IMR-90 (cell line): ENCODE results near the gene OGA. TPM values are rescaled to one million over a fixed set of nuclear protein-coding genes. Genes with fewer than 3 reads are reported as not detected.
A peak's percentile ranks its signal among the peaks of the same experiment; 100 is the strongest.

Experiments
- ATAC-seq: fragments of 200-7000 bp; cut with Tn5 transposase; 2 replicates; pipeline ENCODE4 v1.9.1; 2020; ENCODE audit warnings: low read depth, mild to moderate bottlenecking, moderate library complexity
- BruUV-seq: library from RNA; stranded (reverse); fragments of 400-500 nt; replicated peaks from 2 replicates; lab custom pipeline; 2021; lab: Mats Ljungman, UMichigan
- CTCF ChIA-PET: fragments of 300-600 bp; formaldehyde crosslinking; extraction: SDS; loops from one replicate; lab custom pipeline; 2021; ENCODE audit warnings: antibody characterized with exemption; lab: Yijun Ruan, JAX
- POLR2A ChIA-PET: fragments of 300-600 bp; sonication (Branson Sonifier 250); formaldehyde crosslinking; loops from one replicate; lab custom pipeline; 2022; ENCODE audit warnings: antibody characterized with exemption; ENCODE audit not compliant: unreplicated experiment; lab: Charles Lee
- DNase-seq: peaks from one replicate; pipeline ENCODE4 v3.0.0; 2013
- H2AFZ ChIP-seq: replicated peaks from 2 replicates; pipeline ENCODE3; 2013; ENCODE audit warnings: low read length, mild to moderate bottlenecking; ENCODE audit not compliant: poor library complexity
- H2AK5ac ChIP-seq: 2 replicates; pipeline ENCODE4 v1.6.1; 2013; ENCODE audit warnings: low read depth, low read length, inconsistent platforms
- H2AK9ac ChIP-seq: replicated peaks from 2 replicates; pipeline ENCODE3; 2013; ENCODE audit warnings: mild to moderate bottlenecking, low read depth, low read length, moderate library complexity; ENCODE audit not compliant: poor library complexity
- H2BK120ac ChIP-seq: 2 replicates; pipeline ENCODE4 v1.6.1; 2013; ENCODE audit warnings: low read depth, low read length, inconsistent platforms
- H2BK15ac ChIP-seq: 3 replicates; pipeline ENCODE4 v1.6.1; 2013; ENCODE audit warnings: low read depth, low read length, inconsistent platforms
- H2BK20ac ChIP-seq: 2 replicates; pipeline ENCODE4 v1.6.1; 2013; ENCODE audit warnings: low read depth, mild to moderate bottlenecking, inconsistent platforms, low read length, moderate library complexity
- H2BK5ac ChIP-seq: 2 replicates; pipeline ENCODE4 v1.6.1; 2013; ENCODE audit warnings: mild to moderate bottlenecking, low read depth, low read length, inconsistent platforms; ENCODE audit not compliant: poor library complexity, severe bottlenecking
- H3K14ac ChIP-seq: replicated peaks from 2 replicates; pipeline ENCODE4 v1.6.1; 2013; ENCODE audit warnings: low read depth, low read length, inconsistent platforms
- H3K18ac ChIP-seq: 2 replicates; pipeline ENCODE4 v1.6.1; 2013; ENCODE audit warnings: low read depth, low read length, control low read depth
- H3K23ac ChIP-seq: 2 replicates; pipeline ENCODE4 v1.6.1; 2013; ENCODE audit warnings: low read depth, low read length, inconsistent platforms
- H3K27ac ChIP-seq: 2 replicates; pipeline ENCODE4 v1.5.1; 2013; ENCODE audit warnings: mild to moderate bottlenecking, control low read depth, low read length; ENCODE audit not compliant: insufficient read depth
- H3K27me3 ChIP-seq: 2 replicates; pipeline ENCODE4 v1.6.1; 2013; ENCODE audit warnings: low read length; ENCODE audit not compliant: control insufficient read depth, insufficient read depth
- H3K36me3 ChIP-seq: 2 replicates; pipeline ENCODE4 v1.6.1; 2013; ENCODE audit warnings: low read length, mixed read lengths; ENCODE audit not compliant: control insufficient read depth, insufficient read depth
- H3K4ac ChIP-seq: 2 replicates; pipeline ENCODE4 v1.6.1; 2013; ENCODE audit warnings: low read depth, low read length, inconsistent platforms
- H3K4me1 ChIP-seq: 2 replicates; pipeline ENCODE4 v1.6.1; 2013; ENCODE audit warnings: low read length, mixed read lengths; ENCODE audit not compliant: control insufficient read depth, insufficient read depth
- H3K4me2 ChIP-seq: 2 replicates; pipeline ENCODE4 v1.6.1; 2013; ENCODE audit warnings: low read depth, mild to moderate bottlenecking, control low read depth, low read length, moderate library complexity
- H3K4me3 ChIP-seq: 2 replicates; pipeline ENCODE4 v1.5.1; 2013; ENCODE audit warnings: low read depth, mild to moderate bottlenecking, control low read depth, low read length, moderate library complexity; ENCODE audit not compliant: insufficient read depth
- H3K56ac ChIP-seq: 2 replicates; pipeline ENCODE4 v1.6.1; 2013; ENCODE audit warnings: low read length, inconsistent platforms; ENCODE audit not compliant: insufficient read depth; ENCODE audit errors: extremely low read depth
- H3K79me1 ChIP-seq, 2 experiments: 2 replicates each; pipeline ENCODE4 v1.6.1; 2013; ENCODE audit warnings: low read length in 2 of 2, inconsistent platforms in 1 of 2, low read depth in 1 of 2
- H3K9ac ChIP-seq: 2 replicates; pipeline ENCODE4 v1.6.1; 2013; ENCODE audit warnings: low read depth, low read length, control low read depth
- H3K9me1 ChIP-seq: 2 replicates; pipeline ENCODE4 v1.6.1; 2013; ENCODE audit warnings: low read length, inconsistent platforms; ENCODE audit not compliant: insufficient read depth
- H3K9me3 ChIP-seq: 2 replicates; pipeline ENCODE4 v1.6.1; 2013; ENCODE audit warnings: low read length; ENCODE audit not compliant: control insufficient read depth, insufficient read depth
- H4K20me1 ChIP-seq: 2 replicates; pipeline ENCODE4 v1.6.1; 2013; ENCODE audit warnings: low read length, inconsistent platforms; ENCODE audit not compliant: insufficient read depth
- H4K5ac ChIP-seq: 2 replicates; pipeline ENCODE4 v1.6.1; 2013; ENCODE audit warnings: mild to moderate bottlenecking, low read depth, low read length, control low read depth
- H4K8ac ChIP-seq, 2 experiments: 2 replicates each; pipeline ENCODE4 v1.6.1; 2013; ENCODE audit warnings: low read depth in 2 of 2, low read length in 2 of 2, control low read depth in 1 of 2, inconsistent platforms in 1 of 2
- H4K91ac ChIP-seq: 2 replicates; pipeline ENCODE4 v1.6.1; 2013; ENCODE audit warnings: low read depth, low read length, inconsistent platforms; ENCODE audit not compliant: insufficient read depth
- BHLHE40 ChIP-seq: fragments of 150-350 bp; IDR thresholded peaks from 2 replicates; pipeline ENCODE4 v1.6.1; 2016; ENCODE audit warnings: mild to moderate bottlenecking, low read depth, low read length
- CTCF ChIP-seq: conservative IDR thresholded peaks from 2 replicates; pipeline ENCODE4 v1.5.1; 2012; ENCODE audit warnings: mild to moderate bottlenecking, low read depth, low read length, improper control_type of control experiment
- RCOR1 ChIP-seq: IDR thresholded peaks from 2 replicates; pipeline ENCODE4 v1.6.1; 2012; ENCODE audit warnings: mild to moderate bottlenecking, low read length, improper control_type of control experiment; ENCODE audit not compliant: insufficient replicate concordance
- SMC3 ChIP-seq: fragments of 150-350 bp; IDR thresholded peaks from 2 replicates; pipeline ENCODE4 v1.6.1; 2016; ENCODE audit warnings: low read depth, mild to moderate bottlenecking, antibody characterized with exemption, low read length, moderate library complexity
- dilution Hi-C: fragments of 300-500 bp; cut with HindIII; formaldehyde crosslinking; loops from one replicate; pipeline ENCODE4 v1.14.3; 2018; ENCODE audit warnings: low sequenced_read_pairs; ENCODE audit not compliant: unreplicated experiment
- in situ Hi-C: fragments of 300-500 bp; cut with MboI; formaldehyde crosslinking; loops from 3 replicates; pipeline ENCODE4 v1.14.3; 2019; ENCODE audit warnings: low sequenced_read_pairs, inconsistent platforms, mixed read lengths
- intact Hi-C: fragments of 100-400 bp; cut with micrococcal nuclease; formaldehyde crosslinking; loops from 2 replicates; pipeline ENCODE4 v1.10.0; 2022
- polyA plus RNA-seq, 3 experiments: library from polyadenylated mRNA; depleted of rRNA; stranded (reverse); fragments of >200 nt; gene quantifications; 2 replicates each; pipeline ENCODE4 v1.2.3, GENCODE V29; 2012; ENCODE audit warnings: low replicate concordance in 1 of 3
- total RNA-seq: library from RNA; depleted of rRNA; stranded (reverse); fragments of >200 nt; gene quantifications from 2 replicates; pipeline ENCODE4 v1.2.3, GENCODE V29; 2012

Gene OGA
- total and polyA plus RNA-seq, 2 of the 4 experiments (the other 2 are of a cell fraction), result 42.5 to 62.9 TPM

DNA sequence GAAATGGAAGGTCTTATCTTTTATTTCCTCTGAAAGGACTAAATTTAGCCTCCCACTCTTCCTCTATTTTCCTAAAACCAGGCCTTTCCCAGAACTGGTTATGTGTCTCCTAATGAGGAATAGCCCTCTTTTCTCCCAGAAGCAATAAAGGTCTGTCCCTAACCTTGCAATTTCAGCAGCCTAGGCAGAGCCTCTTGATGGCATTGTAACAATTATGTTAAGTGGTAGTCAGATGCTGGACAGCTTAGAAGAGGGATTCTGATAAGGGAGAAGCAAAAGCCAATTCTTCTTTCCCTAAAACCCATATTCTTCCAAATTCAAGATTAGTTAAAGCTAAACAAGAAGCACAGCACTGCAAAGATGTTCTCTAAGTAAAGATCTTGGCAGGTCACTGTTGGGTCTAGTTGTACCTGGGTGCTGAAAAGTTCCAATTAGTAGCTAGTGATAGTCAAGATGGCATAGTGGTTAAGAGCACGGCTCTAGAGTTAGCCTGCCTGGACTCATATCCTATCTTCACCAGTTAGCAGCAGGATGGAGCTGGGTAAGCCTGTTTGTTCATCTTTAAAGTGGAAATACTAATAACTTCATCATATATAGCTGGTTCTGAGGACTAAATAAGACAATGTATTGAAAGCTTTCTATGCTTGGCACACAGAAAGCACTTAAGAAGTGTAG lies 39.7 kb upstream of the OGA start (continued):
- TF ChIP-seq RCOR1, result no peak

- Histone ChIP-seq H3K4me3 (no peak overlapping the region), H3K4ac (no peak overlapping the region), H2AFZ (no peak overlapping the region), H4K20me1 (peaks cover 6% of the 10 kb centered on the region; the same call in 1 of the 2 replicates), H4K5ac (no peak overlapping the region), H4K8ac (no peak overlapping the region), H4K91ac (no peak overlapping the region), H3K9me1 (peaks cover 7% of the 10 kb centered on the region; the same call in 1 of the 2 replicates), H3K14ac (no peak overlapping the region), H3K9me3 (0 out of 2 replicates have a peak, but pooled peaks cover 2% of the 10 kb centered on the region), H2BK5ac (no peak overlapping the region), H2BK20ac (no peak overlapping the region), H3K36me3 (0 out of 2 replicates have a peak, but pooled peaks cover 1% of the 10 kb centered on the region), H2BK120ac (no peak overlapping the region), H3K56ac (no peak overlapping the region), H3K18ac (no peak overlapping the region), H3K4me2 (no peak overlapping the region), H3K9ac (no peak overlapping the region), H2AK9ac (no peak overlapping the region), H3K4me1 (0 out of 2 replicates have a peak, but pooled peaks cover 2% of the 10 kb centered on the region), H3K23ac (no peak overlapping the region), H3K79me1 (peaks cover 6 to 15% of the 10 kb centered on the region in 2 experiments), H2BK15ac (no peak overlapping the region), H3K27me3 (no peaks in the 10 kb centered on the region), H2AK5ac (no peak overlapping the region), H3K27ac (no peak overlapping the region)
- no TSS peak for BruUV-seq
- in situ Hi-C loops, result no loop called here
- ATAC-seq, result peak; percentile 92
- peak; percentile 62 for DNase-seq
- TF ChIP-seq RCOR1 (no peak), CTCF (no peak), SMC3 (no peak), BHLHE40 (no peak)
- ChIA-PET CTCF (interaction anchor here (0.6 to 1.6 kb wide), 3 partner anchors 16 to 940 kb away, joined by 3 to 6 read pairs (median 3); no protein-coding TSS in a partner anchor), POLR2A (no interaction called here)
- dilution Hi-C loops, result no loop called here
- intact Hi-C loops, result no loop called here
Measured at GRCh38 chr10:101856626-101857025, 38.4 kb upstream of the OGA start.
